HL-60 (cell line): ENCODE measurements around the gene DNM3.
A peak's percentile ranks its signal among the peaks of the same experiment; 100 is the strongest.

Source experiments
- DNase-seq, 2 experiments: peaks; one replicate each; pipeline ENCODE4 v3.0.0-alpha.2; 2010 to 2020; ENCODE audit warnings: low read depth in 1 of 2, low spot score in 1 of 2
- H3K27ac ChIP-seq: fragments of 250-450 bp; sonication (Bioruptor Pico); replicated peaks from 2 replicates; pipeline ENCODE4 v1.5.1; 2020; ENCODE audit warnings: mild to moderate bottlenecking, moderate library complexity
- H3K27me3 ChIP-seq: fragments of 250-450 bp; sonication (Bioruptor Pico); 2 replicates; pipeline ENCODE4 v1.5.1; 2021; ENCODE audit warnings: mild to moderate bottlenecking, moderate library complexity; ENCODE audit not compliant: insufficient read depth, poor library complexity, severe bottlenecking
- H3K4me3 ChIP-seq: replicated peaks from 2 replicates; pipeline ENCODE4 v1.5.1; 2011; ENCODE audit warnings: mild to moderate bottlenecking, control low read depth, low read length; ENCODE audit not compliant: insufficient read depth
- GABPA ChIP-seq: IDR thresholded peaks from 2 replicates; pipeline ENCODE4 v1.6.1; 2012; ENCODE audit warnings: low read depth
- POLR2AphosphoS5 ChIP-seq: IDR thresholded peaks from 2 replicates; pipeline ENCODE4 v1.6.1; 2012; ENCODE audit warnings: low read depth
- SPI1 ChIP-seq: IDR thresholded peaks from 2 replicates; pipeline ENCODE4 v1.6.1; 2012; ENCODE audit warnings: low read depth, mild to moderate bottlenecking, borderline replicate concordance
- TF ChIP-seq, protein P1 (sequence below): IDR thresholded peaks from one replicate; pipeline ENCODE4 v1.5.1; 2011; ENCODE audit warnings: low read length, control low read depth, inconsistent platforms; ENCODE audit not compliant: insufficient read depth
- TF ChIP-seq, protein P2 (sequence below): IDR thresholded peaks from 2 replicates; pipeline ENCODE4 v1.6.1; 2012; ENCODE audit warnings: low read depth; ENCODE audit not compliant: insufficient replicate concordance

Gene DNM3

DNA sequence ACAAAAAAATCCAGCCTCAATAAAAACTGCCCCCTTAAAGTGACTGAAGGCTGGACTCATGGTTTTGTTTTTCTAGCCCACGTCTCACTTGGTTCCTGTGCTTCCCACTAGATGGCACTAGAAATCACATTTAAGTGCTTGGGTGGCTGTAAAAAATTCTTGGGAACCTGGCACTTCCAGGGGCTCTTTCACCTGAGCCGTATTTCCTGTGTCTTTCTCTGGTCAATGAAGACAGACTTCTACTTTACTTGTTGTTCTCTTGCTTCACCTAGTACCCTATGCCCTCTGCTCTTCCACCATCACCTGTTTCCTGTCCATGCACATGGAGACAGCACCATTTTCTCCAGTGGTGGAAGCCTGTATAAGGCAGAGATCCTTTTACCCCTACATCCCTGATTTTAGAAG, 39.8 kb upstream of the DNM3 start:
- DNase-seq: peak in 1 of 2 experiments; percentile 17
- Histone ChIP-seq H3K4me3 (no peak overlapping the region), H3K27me3 (no peaks in the 10 kb centered on the region), H3K27ac (no peak overlapping the region)
- no peak for TF ChIP-seq GABPA
- TF ChIP-seq, protein P1, sequence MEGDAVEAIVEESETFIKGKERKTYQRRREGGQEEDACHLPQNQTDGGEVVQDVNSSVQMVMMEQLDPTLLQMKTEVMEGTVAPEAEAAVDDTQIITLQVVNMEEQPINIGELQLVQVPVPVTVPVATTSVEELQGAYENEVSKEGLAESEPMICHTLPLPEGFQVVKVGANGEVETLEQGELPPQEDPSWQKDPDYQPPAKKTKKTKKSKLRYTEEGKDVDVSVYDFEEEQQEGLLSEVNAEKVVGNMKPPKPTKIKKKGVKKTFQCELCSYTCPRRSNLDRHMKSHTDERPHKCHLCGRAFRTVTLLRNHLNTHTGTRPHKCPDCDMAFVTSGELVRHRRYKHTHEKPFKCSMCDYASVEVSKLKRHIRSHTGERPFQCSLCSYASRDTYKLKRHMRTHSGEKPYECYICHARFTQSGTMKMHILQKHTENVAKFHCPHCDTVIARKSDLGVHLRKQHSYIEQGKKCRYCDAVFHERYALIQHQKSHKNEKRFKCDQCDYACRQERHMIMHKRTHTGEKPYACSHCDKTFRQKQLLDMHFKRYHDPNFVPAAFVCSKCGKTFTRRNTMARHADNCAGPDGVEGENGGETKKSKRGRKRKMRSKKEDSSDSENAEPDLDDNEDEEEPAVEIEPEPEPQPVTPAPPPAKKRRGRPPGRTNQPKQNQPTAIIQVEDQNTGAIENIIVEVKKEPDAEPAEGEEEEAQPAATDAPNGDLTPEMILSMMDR: peak; percentile 57

DNA sequence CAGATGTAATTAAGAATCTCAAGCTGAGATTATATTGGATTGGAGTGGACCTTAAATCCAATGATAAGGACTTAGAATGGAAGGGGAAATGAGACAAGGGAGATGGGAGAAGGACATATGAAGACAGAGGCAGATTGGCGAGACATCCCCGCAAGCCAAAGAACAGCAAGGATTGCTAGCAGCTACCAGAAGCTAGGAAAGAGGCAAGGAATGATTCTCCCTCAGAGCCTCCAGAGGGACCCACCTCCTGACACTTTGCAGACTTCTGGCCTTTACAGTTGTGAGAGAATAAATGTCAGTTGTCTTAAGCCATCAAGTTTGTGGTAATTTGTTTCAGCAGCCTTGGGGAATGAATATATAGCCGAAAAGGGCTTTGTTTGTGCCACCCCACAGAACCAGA, 39.1 kb upstream of the DNM3 start:
- TF ChIP-seq GABPA (no peak), POLR2AphosphoS5 (no peak), SPI1 (no peak)
- TF ChIP-seq, protein P1: no peak
- TF ChIP-seq, protein P2, sequence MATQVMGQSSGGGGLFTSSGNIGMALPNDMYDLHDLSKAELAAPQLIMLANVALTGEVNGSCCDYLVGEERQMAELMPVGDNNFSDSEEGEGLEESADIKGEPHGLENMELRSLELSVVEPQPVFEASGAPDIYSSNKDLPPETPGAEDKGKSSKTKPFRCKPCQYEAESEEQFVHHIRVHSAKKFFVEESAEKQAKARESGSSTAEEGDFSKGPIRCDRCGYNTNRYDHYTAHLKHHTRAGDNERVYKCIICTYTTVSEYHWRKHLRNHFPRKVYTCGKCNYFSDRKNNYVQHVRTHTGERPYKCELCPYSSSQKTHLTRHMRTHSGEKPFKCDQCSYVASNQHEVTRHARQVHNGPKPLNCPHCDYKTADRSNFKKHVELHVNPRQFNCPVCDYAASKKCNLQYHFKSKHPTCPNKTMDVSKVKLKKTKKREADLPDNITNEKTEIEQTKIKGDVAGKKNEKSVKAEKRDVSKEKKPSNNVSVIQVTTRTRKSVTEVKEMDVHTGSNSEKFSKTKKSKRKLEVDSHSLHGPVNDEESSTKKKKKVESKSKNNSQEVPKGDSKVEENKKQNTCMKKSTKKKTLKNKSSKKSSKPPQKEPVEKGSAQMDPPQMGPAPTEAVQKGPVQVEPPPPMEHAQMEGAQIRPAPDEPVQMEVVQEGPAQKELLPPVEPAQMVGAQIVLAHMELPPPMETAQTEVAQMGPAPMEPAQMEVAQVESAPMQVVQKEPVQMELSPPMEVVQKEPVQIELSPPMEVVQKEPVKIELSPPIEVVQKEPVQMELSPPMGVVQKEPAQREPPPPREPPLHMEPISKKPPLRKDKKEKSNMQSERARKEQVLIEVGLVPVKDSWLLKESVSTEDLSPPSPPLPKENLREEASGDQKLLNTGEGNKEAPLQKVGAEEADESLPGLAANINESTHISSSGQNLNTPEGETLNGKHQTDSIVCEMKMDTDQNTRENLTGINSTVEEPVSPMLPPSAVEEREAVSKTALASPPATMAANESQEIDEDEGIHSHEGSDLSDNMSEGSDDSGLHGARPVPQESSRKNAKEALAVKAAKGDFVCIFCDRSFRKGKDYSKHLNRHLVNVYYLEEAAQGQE: no peak
- no peak overlapping the region for H3K27ac ChIP-seq
- no peaks in the 10 kb centered on the region for H3K27me3 ChIP-seq
- H3K4me3 ChIP-seq: no peak overlapping the region
- no peak for DNase-seq

DNA sequence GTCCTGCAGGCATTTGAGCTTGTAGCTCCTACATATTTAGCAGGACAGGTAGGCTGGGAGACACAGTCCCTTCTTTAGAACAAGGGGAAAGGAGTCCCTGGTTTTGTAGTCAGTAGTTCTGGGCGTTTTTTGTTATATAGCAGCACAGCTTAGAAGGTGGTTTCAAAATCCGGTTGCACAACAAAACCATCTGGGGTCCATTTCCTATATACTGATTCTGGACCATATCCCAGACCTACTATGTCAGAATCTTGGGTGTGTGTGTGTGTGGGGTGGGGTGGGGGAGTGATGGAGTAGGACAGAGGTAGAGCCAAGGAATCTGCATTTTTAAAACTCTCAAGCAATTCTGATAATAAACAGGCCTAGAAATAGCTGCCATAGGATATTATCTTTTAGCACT, 38.3 kb upstream of the DNM3 start:
- Histone ChIP-seq H3K27me3 (no peaks in the 10 kb centered on the region), H3K27ac (no peak overlapping the region), H3K4me3 (no peak overlapping the region)
- DNase-seq: peak in 1 of 2 experiments; percentile 18
- TF ChIP-seq, protein P2: no peak
- TF ChIP-seq SPI1 (no peak), GABPA (no peak), POLR2AphosphoS5 (no peak)
- TF ChIP-seq, protein P1: no peak

DNA sequence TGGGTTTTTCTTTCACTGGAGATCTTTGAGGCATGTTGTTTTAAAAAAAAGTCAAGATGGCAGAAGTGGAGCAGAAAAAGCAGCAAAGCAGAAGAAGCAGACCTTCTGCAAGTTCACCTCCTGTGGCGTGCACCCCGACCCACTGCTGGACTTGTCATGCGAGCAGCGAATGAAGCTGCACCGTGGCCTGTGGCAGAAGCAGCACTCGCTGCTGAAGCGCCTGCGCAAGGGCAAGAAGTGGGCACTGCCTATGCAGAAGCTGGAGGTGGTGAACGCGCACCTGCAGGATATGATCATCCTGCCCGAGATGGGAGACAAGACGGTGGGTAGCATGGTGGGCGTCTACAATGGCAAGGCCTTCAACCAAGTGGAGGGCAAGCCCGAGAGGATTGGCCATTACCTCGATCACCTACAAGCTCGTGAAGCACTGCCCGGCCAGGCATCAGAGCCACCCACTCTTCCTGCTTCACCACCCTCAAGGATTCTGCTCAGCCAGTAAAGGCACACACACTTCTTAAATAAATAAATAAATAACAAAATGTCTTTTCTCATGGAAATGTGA, 37.8 kb upstream of the DNM3 start:
- TF ChIP-seq SPI1 (no peak), POLR2AphosphoS5 (no peak), GABPA (no peak)
- TF ChIP-seq, protein P1: no peak
- TF ChIP-seq, protein P2: no peak

More for the DNA sequence above, 37.8 kb upstream of the DNM3 start:
- no peak overlapping the region for H3K27ac ChIP-seq
- no peaks in the 10 kb centered on the region for H3K27me3 ChIP-seq
- no peak for DNase-seq
- no peak overlapping the region for H3K4me3 ChIP-seq
